B cell (primary cell): ENCODE measurements around the gene MYH11. TPM values are rescaled to one million over a fixed set of nuclear protein-coding genes. Genes with fewer than 3 reads are reported as not detected.

Experiments used
- ATAC-seq: fragments of 200-7000 bp; cut with Tn5 transposase; one replicate; pipeline ENCODE4 v1.10.0; 2021; ENCODE audit warnings: low read depth, mild to moderate bottlenecking, moderate number of reproducible peaks, moderate library complexity
- CTCF ChIA-PET: fragments of 350-600 bp; sonication (Branson Sonifier 250); formaldehyde crosslinking; loops from one replicate; lab custom pipeline; 2021; ENCODE audit warnings: antibody characterized with exemption, inconsistent platforms; lab: Charles Lee
- POLR2A ChIA-PET: fragments of 350-600 bp; sonication (Branson Sonifier 250); formaldehyde crosslinking; loops from one replicate; lab custom pipeline; 2021; ENCODE audit warnings: antibody characterized with exemption; lab: Charles Lee
- DNase-seq: peaks from one replicate; pipeline ENCODE4 v3.0.0; 2013
- H2AFZ ChIP-seq: 2 replicates; pipeline ENCODE4 v1.6.1; 2012; ENCODE audit warnings: mild to moderate bottlenecking, low read depth, low read length; ENCODE audit not compliant: insufficient read depth, poor library complexity, severe bottlenecking
- H3K27ac ChIP-seq, 2 donors: 1 replicate in 1 of 2; 2 replicates in 1 of 2; pipeline ENCODE4 v1.5.1; 2012 to 2013; ENCODE audit warnings: low read length in 2 of 2, mild to moderate bottlenecking in 2 of 2, moderate library complexity in 1 of 2
- H3K27me3 ChIP-seq, 4 experiments: fragments of 200-600 bp in 1 of 4; sonication (generic) in 1 of 4; replicated peaks in 1 of 4; 1 replicate in 2 of 4; 2 replicates in 2 of 4; pipeline versions ENCODE4 v1.6.1 to v1.7.0; 2013 to 2016; ENCODE audit warnings: low read length in 3 of 4, mild to moderate bottlenecking in 2 of 4, mixed read lengths in 1 of 4, moderate library complexity in 1 of 4; ENCODE audit not compliant: insufficient read depth in 4 of 4, control insufficient read depth in 3 of 4; ENCODE audit errors: control extremely low read depth in 1 of 4
- H3K36me3 ChIP-seq, 2 experiments: replicated peaks in 1 of 2; 1 replicate in 1 of 2; 2 replicates in 1 of 2; pipeline versions ENCODE4 v1.6.1 to v1.7.1; 2013; ENCODE audit warnings: low read length in 1 of 2; ENCODE audit not compliant: insufficient read depth in 2 of 2, control insufficient read depth in 1 of 2; ENCODE audit errors: control extremely low read depth in 1 of 2, extremely low read depth in 1 of 2
- H3K4me1 ChIP-seq, 2 donors: fragments of 200-600 bp in 1 of 2; sonication (generic) in 1 of 2; 1 replicate in 1 of 2; 2 replicates in 1 of 2; pipeline versions ENCODE4 v1.5.1 to v1.6.1; 2013 to 2017; ENCODE audit warnings: low read length in 2 of 2; ENCODE audit not compliant: control insufficient read depth in 2 of 2, insufficient read depth in 2 of 2
- H3K4me2 ChIP-seq: replicated peaks from 2 replicates; pipeline ENCODE3; 2012; ENCODE audit warnings: mild to moderate bottlenecking, low read depth, low read length; ENCODE audit not compliant: poor library complexity, severe bottlenecking
- H3K4me3 ChIP-seq, 5 experiments: fragments of 200-600 bp in 1 of 5; sonication (generic) in 1 of 5; 1 replicate in 3 of 5; 2 replicates in 2 of 5; pipeline versions ENCODE4 v1.5.1 to v1.7.0; 2011 to 2016; ENCODE audit warnings: low read length in 4 of 5, mild to moderate bottlenecking in 4 of 5, low read depth in 2 of 5, control low read depth in 1 of 5, moderate library complexity in 1 of 5; ENCODE audit not compliant: insufficient read depth in 1 of 5; ENCODE audit errors: control extremely low read depth in 1 of 5, extremely low read depth in 1 of 5
- H3K79me2 ChIP-seq: fragments of 200-600 bp; sonication (generic); one replicate; pipeline ENCODE4 v1.6.0; 2016; ENCODE audit warnings: low read length; ENCODE audit not compliant: control insufficient read depth, insufficient read depth
- H3K9ac ChIP-seq: fragments of 200-600 bp; sonication (generic); 2 replicates; pipeline ENCODE4 v1.6.1; 2017; ENCODE audit warnings: mild to moderate bottlenecking, low read length, moderate library complexity
- H3K9me3 ChIP-seq, 3 donors: one replicate each; pipeline versions ENCODE4 v1.6.1 to v1.7.1; 2013; ENCODE audit warnings: low read length in 2 of 3; ENCODE audit not compliant: control insufficient read depth in 2 of 3, insufficient read depth in 1 of 3; ENCODE audit errors: control extremely low read depth in 1 of 3
- H4K20me1 ChIP-seq: 2 replicates; pipeline ENCODE4 v1.6.0; 2012; ENCODE audit warnings: mild to moderate bottlenecking, low read length; ENCODE audit not compliant: insufficient read depth, control insufficient read depth, poor library complexity, severe bottlenecking
- H3K27ac Mint-ChIP-seq: one replicate; pipeline ENCODE4 v1.8.0; 2021; ENCODE audit warnings: mixed read lengths
- H3K27me3 Mint-ChIP-seq: one replicate; pipeline ENCODE4 v1.8.0; 2021; ENCODE audit warnings: mixed read lengths
- H3K4me1 Mint-ChIP-seq: one replicate; pipeline ENCODE4 v1.8.0; 2021; ENCODE audit warnings: mixed read lengths
- H3K4me3 Mint-ChIP-seq: one replicate; pipeline ENCODE4 v1.8.0; 2021; ENCODE audit warnings: mixed read lengths
- H3K9me3 Mint-ChIP-seq: one replicate; pipeline ENCODE4 v1.8.0; 2022; ENCODE audit warnings: mixed read lengths; ENCODE audit not compliant: insufficient read depth
- CTCF ChIP-seq: fragments of 200-600 bp; IDR thresholded peaks from one replicate; pipeline ENCODE4 v1.8.0; 2022; ENCODE audit warnings: antibody characterized with exemption, mild to moderate bottlenecking
- EZH2 ChIP-seq: IDR thresholded peaks from 2 replicates; pipeline ENCODE4 v1.6.1; 2012; ENCODE audit warnings: borderline replicate concordance, low read depth, mild to moderate bottlenecking, moderate library complexity, low read length; ENCODE audit not compliant: insufficient read depth, poor library complexity, severe bottlenecking
- WGBS: methylation state at CpG from one replicate; pipeline ENCODE4 v1.1.5; 2013; ENCODE audit warnings: missing lambda C conversion rate; ENCODE audit not compliant: insufficient coverage; 5-methylcytosine and 5-hydroxymethylcytosine counted together
- intact Hi-C: fragments of 100-400 bp; cut with micrococcal nuclease; formaldehyde crosslinking; loops from one replicate; pipeline ENCODE4 v1.10.0; 2022
- polyA plus RNA-seq: library from polyadenylated mRNA; depleted of rRNA; stranded (reverse); fragments of >200 nt; gene quantifications from 2 replicates; pipeline ENCODE4 v1.2.3, GENCODE V29; 2012
- total RNA-seq, 2 donors: library from RNA; stranded (reverse); fragments of 120-200 nt in 1 of 2; gene quantifications; 1 replicate in 1 of 2; 2 replicates in 1 of 2; pipeline versions ENCODE4 v1.2.3 to v1.2.4, GENCODE V29; 2013 to 2022

MYH11 gene
- total and polyA plus RNA-seq, 2 donors (not counting 1 experiment from before 2014, with no cell fraction given) = 0.05 to 0.16 TPM

- Mint-ChIP-seq H3K27ac (no peak overlapping the region), H3K9me3 (no peaks in the 10 kb centered on the region), H3K4me1 (no peaks in the 10 kb centered on the region), H3K4me3 (no peak overlapping the region), H3K27me3 (no peaks in the 10 kb centered on the region)
- H3K79me2 ChIP-seq = no peaks in the 10 kb centered on the region
- H3K9me3 ChIP-seq = peaks cover 0 to 13% (median 0%) of the 10 kb centered on the region in 3 donors
- WGBS = no CpG with 5 or more reads among the region's 2 CpGs
- H3K36me3 ChIP-seq = peaks cover 0 to 18% of the 10 kb centered on the region in 2 experiments
- no peak for DNase-seq
- POLR2A ChIA-PET = no interaction called here
- intact Hi-C loops = no loop called here
- no peak for ATAC-seq
- CTCF ChIA-PET = no interaction called here
- H3K27me3 ChIP-seq = no peaks in the 10 kb centered on the region
- no peak overlapping the region for H3K4me2 ChIP-seq
- no peaks in the 10 kb centered on the region for H3K4me1 ChIP-seq
- no peak overlapping the region for H3K27ac ChIP-seq
- no peaks in the 10 kb centered on the region for H4K20me1 ChIP-seq
- H3K9ac ChIP-seq = no peak overlapping the region
- H2AFZ ChIP-seq = no peak overlapping the region
- TF ChIP-seq CTCF = no peak
- no peak for TF ChIP-seq EZH2
- no peak overlapping the region for H3K4me3 ChIP-seq
Observed at GRCh38 chr16:15742716-15743115, 114.1 kb downstream of the MYH11 start.

GRCh38 chr16:15741207-15741871, 115.5 kb downstream of the MYH11 start:
- no peak for ATAC-seq
- no peak for TF ChIP-seq CTCF
- no peak for TF ChIP-seq EZH2

More at GRCh38 chr16:15741207-15741871, 115.5 kb downstream of the MYH11 start:
- H3K4me3 ChIP-seq = no peak overlapping the region
- no peak overlapping the region for H3K27ac ChIP-seq
- H2AFZ ChIP-seq = no peak overlapping the region
- no peak overlapping the region for H3K4me2 ChIP-seq
- H3K27me3 Mint-ChIP-seq = no peaks in the 10 kb centered on the region
- no peak overlapping the region for H3K4me3 Mint-ChIP-seq
- ChIA-PET POLR2A (no interaction called here), CTCF (interaction anchor here (0.9 kb wide), 1 partner anchor 24 kb away, joined by 3 read pairs; no protein-coding TSS in a partner anchor)
- peaks cover 0 to 13% (median 0%) of the 10 kb centered on the region in 3 donors for H3K9me3 ChIP-seq
- H3K4me1 Mint-ChIP-seq = no peaks in the 10 kb centered on the region
- WGBS = 87% methylated on average over 12 of the region's 13 CpGs
- no peaks in the 10 kb centered on the region for H3K9me3 Mint-ChIP-seq
- DNase-seq = no peak
- intact Hi-C loops = no loop called here
- H3K9ac ChIP-seq = no peak overlapping the region
- H4K20me1 ChIP-seq = no peaks in the 10 kb centered on the region
- peaks cover 0 to 23% of the 10 kb centered on the region in 2 experiments for H3K36me3 ChIP-seq
- H3K4me1 ChIP-seq = no peaks in the 10 kb centered on the region
- H3K27me3 ChIP-seq = no peaks in the 10 kb centered on the region
- no peak overlapping the region for H3K27ac Mint-ChIP-seq
- H3K79me2 ChIP-seq = no peaks in the 10 kb centered on the region
